ENCODE data around the gene TBC1D8.

DNA sequence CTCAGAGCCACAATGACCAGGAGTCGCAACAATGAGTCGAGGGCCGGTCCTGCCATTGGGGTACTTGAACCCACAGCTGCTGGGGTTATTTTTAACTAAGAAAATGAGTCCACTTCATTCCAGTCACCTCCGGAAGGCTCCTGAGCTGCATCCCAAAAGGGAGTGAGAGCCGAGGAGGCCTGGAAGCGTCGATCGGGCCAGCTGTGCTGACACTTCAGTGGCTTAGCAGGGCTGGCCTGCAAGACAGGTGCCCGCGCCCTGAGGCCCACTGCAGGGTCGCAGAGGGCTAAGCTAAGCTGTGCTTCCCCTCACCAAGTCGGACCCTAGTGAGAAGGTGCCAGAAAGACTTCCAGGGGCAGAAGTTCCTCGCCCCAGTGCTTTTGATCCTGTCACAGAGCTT is 21.1 kb downstream of the TBC1D8 start:
- no peak for TF ChIP-seq CREB1 (IDR thresholded peaks at IDR 0.05)
- TF ChIP-seq CTBP2 (IDR thresholded peaks at IDR 0.05; ENCODE audit: borderline replicate concordance, insufficient read depth, insufficient read length, low read length): no peak
- no peak for TF ChIP-seq CTCF (IDR thresholded peaks at IDR 0.05; ENCODE audit: control extremely low read depth in 1 of 3, insufficient read depth in 1 of 3, low read depth in 1 of 3, low read length in 3 of 3)
- no peak for TF ChIP-seq CEBPB (IDR thresholded peaks at IDR 0.05; ENCODE audit: low read depth, low read length)
- TF ChIP-seq, protein P1, sequence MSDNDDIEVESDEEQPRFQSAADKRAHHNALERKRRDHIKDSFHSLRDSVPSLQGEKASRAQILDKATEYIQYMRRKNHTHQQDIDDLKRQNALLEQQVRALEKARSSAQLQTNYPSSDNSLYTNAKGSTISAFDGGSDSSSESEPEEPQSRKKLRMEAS (IDR thresholded peaks at IDR 0.05): no peak
- no peak for TF ChIP-seq ATF2 (IDR thresholded peaks at IDR 0.05; ENCODE audit: low read length)
- no peak for TF ChIP-seq HDAC6 (IDR thresholded peaks at IDR 0.05; ENCODE audit: low read depth, low read length)
- no peak for TF ChIP-seq YY1 (IDR thresholded peaks at IDR 0.05; ENCODE audit: low read depth, low read length)
- TF ChIP-seq EP300 (IDR thresholded peaks at IDR 0.05; ENCODE audit: borderline replicate concordance in 1 of 2, low read depth in 2 of 2, low read length in 2 of 2): no peak
- TF ChIP-seq POLR2A (IDR thresholded peaks at IDR 0.05; ENCODE audit: control extremely low read depth in 1 of 2, low read depth in 2 of 2, low read length in 2 of 2): no peak
- TF ChIP-seq RXRA (IDR thresholded peaks at IDR 0.05; ENCODE audit: insufficient read depth, low read depth, low read length): no peak
- no peak for TF ChIP-seq TEAD4 (IDR thresholded peaks at IDR 0.05; ENCODE audit: low read depth, low read length)
- TF ChIP-seq RAD21 (IDR thresholded peaks at IDR 0.05 in 1 of 2, conservative IDR thresholded peaks at IDR 0.05 in 1 of 2; ENCODE audit: low read depth in 2 of 2, low read length in 2 of 2): no peak
- TF ChIP-seq ATF3 (IDR thresholded peaks at IDR 0.05; ENCODE audit: insufficient read depth, low read depth, low read length): no peak
